Islet of Langerhans (tissue), 1 donor: ENCODE measurements around the gene ABHD2.
"Not testable (repeated sequence)": the region's sequence is repeated elsewhere in the genome, so short reads cannot be mapped to it uniquely, and the experiment has no call there.

ENCODE experiments used
- FAIRE-seq: peaks from one replicate; lab custom pipeline; 2011; peaks lifted over from hg19 to GRCh38; lab: Jason Lieb, UNC

ABHD2 gene

GRCh38 chr15:89140595-89140994 lies 52.3 kb downstream of the ABHD2 start:
- no peak for FAIRE-seq

DNA sequence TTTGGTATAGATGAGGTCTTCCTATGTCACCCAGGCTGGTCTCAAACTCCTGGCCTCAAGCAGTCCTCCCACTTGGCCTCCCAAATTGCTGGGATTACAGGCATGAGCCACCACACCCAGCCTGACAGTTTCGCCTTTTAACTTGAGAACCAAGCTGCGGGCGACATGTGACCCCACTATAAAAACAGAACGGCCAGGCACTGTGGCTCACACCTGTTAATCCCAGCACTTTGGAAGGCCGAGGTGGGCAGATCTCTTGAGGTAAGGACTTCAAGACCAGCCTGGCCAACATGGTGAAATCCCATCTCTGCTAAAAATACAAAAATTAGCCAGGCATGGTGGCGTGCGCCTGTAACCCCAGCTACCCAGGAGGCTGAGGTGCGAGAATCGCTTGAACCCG lies 52.9 kb downstream of the ABHD2 start:
- FAIRE-seq = not testable (repeated sequence)

DNA sequence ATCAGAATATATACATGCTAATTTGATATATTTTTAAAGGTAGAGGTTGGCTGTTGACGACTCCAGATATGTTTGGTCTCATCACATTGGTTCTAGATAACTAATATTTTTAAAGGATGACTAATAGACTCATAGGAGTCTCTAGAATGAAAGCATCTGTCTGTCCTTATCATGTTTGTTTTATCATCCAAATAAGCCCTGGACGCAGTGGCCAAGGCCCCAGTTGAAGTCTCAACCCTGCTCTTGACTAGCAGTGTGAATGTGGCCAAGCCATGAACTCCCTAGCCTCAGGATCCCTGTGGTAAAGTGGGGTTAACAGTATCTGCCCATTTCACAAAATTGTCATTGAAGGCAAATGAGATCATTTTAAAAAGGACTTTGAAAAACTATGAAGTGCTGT lies 53.6 kb downstream of the ABHD2 start:
- FAIRE-seq = no peak

- FAIRE-seq = no peak
Observed at GRCh38 chr15:89142423-89142822, 54.2 kb downstream of the ABHD2 start.

GRCh38 chr15:89143503-89144162 lies 55.4 kb downstream of the ABHD2 start:
- no peak for FAIRE-seq

DNA sequence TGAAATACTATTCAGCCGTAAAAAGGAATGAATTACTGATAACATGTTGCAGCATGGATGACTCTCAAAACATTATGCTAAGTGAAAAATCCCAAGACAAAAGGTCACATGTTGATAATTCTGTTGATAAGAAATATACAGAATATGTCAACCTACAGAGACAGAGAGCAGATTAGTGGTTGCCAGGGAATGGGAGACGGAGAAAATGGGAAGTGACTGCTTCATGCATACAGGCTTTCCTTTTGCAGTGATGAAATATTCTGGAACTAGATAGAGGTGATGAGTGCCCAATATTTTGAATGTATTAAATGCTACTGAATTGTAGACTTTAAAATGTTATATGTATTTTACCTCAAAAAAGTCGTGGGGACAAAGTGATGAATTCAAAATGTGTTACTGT lies 56.2 kb downstream of the ABHD2 start:
- no peak for FAIRE-seq

- FAIRE-seq = peak; percentile 24
Observed at GRCh38 chr15:89146366-89146765, 58.1 kb downstream of the ABHD2 start.

DNA sequence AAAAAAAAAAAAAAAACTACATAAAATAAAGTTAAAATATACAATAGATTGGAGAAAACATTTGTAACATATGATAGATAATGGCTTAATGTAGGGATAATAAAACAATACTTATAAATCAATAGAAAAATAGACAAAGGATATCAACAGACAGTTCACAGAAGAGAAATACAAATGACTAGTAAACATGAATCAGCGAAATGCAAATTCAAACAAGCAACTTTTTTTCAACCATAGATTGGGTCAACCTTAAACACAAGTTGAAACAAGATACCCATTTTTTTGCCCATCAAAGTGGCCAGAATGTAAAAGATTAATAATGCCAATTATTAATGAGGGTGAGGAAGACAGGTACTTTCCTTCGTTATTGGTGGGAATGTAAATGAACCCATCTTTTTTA lies 59.9 kb downstream of the ABHD2 start:
- peak; percentile 5 for FAIRE-seq

DNA sequence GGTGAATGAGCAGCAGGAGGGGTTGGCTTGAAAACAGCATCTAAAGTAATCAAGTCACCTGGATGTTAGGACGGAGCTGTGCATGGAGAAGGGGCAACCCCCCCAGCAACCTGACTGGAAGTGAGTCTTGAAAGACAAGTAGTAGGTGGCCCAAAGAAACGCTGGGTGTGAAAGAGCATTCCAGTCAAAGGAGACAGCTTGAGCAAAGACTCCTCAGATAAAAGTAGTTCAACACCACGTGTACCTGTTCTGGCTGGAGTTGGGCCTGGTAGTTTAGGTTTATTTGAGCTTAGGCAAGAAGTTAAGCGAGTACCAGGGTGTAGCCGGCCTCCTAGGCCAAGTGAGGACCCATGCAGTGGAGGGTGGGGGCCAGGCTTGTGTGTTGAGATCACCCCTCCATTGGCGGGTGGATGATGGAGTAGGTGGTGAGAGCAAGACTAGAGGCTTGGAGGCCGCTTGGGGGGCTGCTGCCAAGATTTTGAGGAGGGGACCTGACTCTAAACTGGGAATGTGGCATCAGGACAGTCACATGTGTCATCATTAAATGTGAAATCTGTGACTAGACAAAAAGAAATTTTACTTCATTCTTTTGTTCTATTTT lies 61.3 kb downstream of the ABHD2 start:
- FAIRE-seq = no peak

GRCh38 chr15:89150287-89150686 lies 62.0 kb downstream of the ABHD2 start:
- no peak for FAIRE-seq

GRCh38 chr15:89150762-89151664 lies 62.8 kb downstream of the ABHD2 start:
- peak; percentile 76 for FAIRE-seq

DNA sequence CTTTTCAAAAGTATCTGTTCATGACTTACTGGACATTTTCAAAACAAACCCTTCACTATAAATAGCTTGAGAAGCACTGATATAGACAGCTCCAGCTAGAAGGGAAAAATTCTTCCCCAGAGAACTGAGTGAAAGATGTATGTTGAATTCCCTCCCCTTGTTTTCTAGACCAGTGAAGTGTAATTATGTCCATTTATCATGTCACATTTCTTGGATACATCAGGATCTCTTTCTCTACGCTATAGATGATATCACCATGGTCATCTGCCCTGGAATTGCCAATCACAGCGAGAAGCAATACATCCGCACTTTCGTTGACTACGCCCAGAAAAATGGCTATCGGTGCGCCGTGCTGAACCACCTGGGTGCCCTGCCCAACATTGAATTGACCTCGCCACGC lies 66.9 kb downstream of the ABHD2 start:
- no peak for FAIRE-seq

- FAIRE-seq = no peak
Observed at GRCh38 chr15:89155656-89156055, 67.4 kb downstream of the ABHD2 start.

- no peak for FAIRE-seq
Observed at GRCh38 chr15:89157061-89157460, 68.8 kb downstream of the ABHD2 start.

DNA sequence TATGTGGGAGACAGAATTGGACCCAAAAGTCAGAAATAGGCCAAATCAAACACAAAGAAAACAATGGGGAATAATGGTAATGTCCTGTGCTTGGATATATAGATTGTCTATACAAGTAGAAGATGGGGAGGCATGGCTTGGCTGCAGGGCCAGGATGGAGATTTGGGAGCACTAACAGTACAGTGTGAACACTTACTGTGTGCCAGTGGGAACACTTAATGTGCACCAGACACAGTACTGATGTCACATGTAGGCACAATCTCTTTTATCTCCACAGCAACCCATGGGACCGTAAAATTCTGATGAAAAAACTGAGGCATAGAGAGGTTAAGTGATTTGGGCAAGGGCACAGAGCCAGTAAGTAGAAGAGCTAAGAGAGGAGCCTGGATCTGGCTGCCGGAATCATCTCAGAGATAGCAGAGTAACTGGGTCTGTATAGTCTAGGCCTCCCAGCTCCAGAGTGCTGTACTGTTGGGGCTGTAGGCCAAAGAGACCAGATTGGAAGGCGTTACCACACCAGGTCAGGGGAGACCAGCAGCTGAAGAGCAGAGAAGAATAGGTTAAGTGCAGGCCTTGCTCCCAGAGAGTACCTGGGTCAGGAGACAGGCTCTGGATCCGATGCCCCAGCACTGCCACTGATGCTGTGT lies 69.8 kb downstream of the ABHD2 start:
- FAIRE-seq = no peak

- FAIRE-seq = no peak
Observed at GRCh38 chr15:89161666-89162065, 73.4 kb downstream of the ABHD2 start.

DNA sequence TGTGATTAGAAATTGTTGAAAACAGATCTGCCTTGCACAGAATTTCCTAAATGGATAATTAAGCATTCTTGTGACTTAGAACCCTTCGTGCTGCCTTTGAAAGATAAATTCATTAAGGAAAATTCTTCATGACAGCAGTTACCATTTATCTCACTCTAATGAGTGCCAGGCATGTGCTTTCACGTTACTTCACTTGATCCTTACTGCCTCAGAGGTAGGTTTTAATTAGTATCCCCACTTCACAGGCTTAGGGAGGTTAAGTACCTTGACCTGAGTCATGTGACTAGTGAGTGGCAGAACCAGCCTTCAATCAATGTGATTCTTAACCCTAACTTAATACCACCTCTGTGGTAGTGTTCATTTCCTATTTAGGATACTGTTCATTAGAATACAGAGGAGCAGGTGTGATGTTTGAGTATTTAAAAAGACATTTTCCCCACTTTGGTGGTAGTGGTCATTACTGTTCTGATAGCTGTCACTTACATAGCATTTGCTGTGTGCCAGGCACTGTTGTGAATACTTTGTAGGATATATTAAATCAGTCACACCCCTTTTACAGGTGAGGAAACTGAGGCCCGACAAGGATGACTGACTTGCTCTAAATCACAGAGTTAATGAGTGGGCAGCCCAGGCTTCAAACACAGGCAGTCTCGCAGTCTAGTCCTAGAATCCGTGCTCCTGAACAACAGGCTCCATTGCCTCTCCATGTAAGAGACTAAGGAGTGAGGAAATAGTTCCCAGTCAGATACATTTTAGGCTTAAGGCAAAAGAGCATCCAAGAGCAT lies 75.2 kb downstream of the ABHD2 start:
- FAIRE-seq = no peak

- FAIRE-seq = no peak
Observed at GRCh38 chr15:89164712-89165211, 76.5 kb downstream of the ABHD2 start.

- no peak for FAIRE-seq
Observed at GRCh38 chr15:89165677-89166076, 77.4 kb downstream of the ABHD2 start.

GRCh38 chr15:89167267-89168176 lies 79.3 kb downstream of the ABHD2 start:
- no peak for FAIRE-seq
